Renal cortical epithelial cell (primary cell): ENCODE results near the gene BAIAP2L2. TPM values are rescaled to one million over a fixed set of nuclear protein-coding genes. Genes with fewer than 3 reads are reported as not detected.
A peak's percentile ranks its signal among the peaks of the same experiment; 100 is the strongest.

Experiments used
- DNase-seq: peaks from one replicate; pipeline ENCODE4 v3.0.0-alpha.2; 2011; ENCODE audit warnings: low read depth
- total RNA-seq: library from RNA; depleted of rRNA; stranded (reverse); fragments of >200 nt; gene quantifications from 2 replicates; pipeline ENCODE4 v1.2.3, GENCODE V29; 2014

Gene BAIAP2L2
- total RNA-seq, 1 donor from 2014 or later: 0.85 TPM

- no peak for DNase-seq
These were observed 1.7 kb downstream of the BAIAP2L2 start for GRCh38 chr22:38108561-38109319.

GRCh38 chr22:38107692-38108515 is 2.6 kb downstream of the BAIAP2L2 start:
- no peak for DNase-seq

DNA sequence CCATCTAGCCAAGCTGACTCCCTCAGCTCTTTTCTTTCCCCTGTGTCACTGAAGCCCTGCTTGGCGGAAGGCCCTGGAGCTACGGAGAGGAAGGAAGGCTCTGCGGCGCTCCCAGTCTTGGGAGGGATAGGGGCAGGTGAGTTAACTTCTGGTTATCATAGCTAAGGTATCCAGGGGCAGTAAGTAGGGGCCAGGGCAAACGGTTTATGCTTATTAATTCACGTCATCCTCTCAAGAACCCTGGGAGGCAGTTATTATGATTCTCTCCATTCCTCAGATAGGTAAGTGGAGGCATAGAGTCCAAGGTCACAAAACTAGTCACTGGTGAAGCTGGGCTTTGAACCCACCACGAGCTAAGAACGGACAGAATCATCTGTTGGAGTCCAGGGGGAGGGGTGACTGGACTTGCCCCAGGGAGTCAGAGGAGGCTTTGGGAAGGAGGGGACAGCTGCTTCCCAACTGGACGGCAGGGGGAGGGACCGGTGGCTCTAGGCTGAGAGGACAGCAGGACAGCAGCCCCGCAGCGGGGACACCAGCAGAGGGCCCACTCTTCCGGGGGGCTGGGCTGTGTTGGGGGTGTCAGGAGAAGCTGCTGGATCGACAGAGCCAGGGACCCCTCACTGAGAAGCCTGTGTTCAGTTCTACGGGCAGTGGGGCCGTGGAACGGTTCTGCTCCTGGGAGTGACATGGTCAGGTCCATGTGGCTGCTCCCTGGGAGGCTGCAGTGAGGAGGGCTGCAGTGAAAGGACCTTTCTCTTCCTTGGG is 3.5 kb downstream of the BAIAP2L2 start:
- no peak for DNase-seq

DNA sequence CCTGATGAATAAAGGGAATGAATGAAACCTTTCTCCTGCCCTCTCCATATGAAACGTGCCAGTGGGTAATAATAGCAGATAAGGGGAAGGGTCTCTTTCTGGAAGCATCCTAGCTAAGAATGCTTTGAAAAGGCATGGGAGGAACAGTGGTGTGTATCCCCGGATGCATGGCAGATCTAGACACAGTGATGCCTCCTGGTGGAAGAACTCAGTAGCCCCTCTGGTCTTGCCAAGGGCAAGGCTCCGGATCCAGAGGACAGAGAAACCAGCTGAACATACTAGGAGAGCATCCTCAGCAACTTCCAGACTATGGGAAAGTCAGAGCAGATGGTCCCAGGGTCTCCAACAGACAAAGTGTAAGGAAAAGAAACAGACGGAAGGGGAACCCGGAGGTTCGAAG is 6.4 kb downstream of the BAIAP2L2 start:
- DNase-seq: peak; percentile 4

- DNase-seq: no peak
These were observed 6.8 kb downstream of the BAIAP2L2 start for GRCh38 chr22:38103641-38104040.

- DNase-seq: peak; percentile 44
These were observed 11.9 kb downstream of the BAIAP2L2 start for GRCh38 chr22:38098410-38099249.

- no peak for DNase-seq
These were observed 12.7 kb downstream of the BAIAP2L2 start for GRCh38 chr22:38097557-38098409.

GRCh38 chr22:38097058-38097457 is 13.4 kb downstream of the BAIAP2L2 start:
- DNase-seq: no peak

- no peak for DNase-seq
These were observed 21.0 kb downstream of the BAIAP2L2 start for GRCh38 chr22:38089474-38089851.

DNA sequence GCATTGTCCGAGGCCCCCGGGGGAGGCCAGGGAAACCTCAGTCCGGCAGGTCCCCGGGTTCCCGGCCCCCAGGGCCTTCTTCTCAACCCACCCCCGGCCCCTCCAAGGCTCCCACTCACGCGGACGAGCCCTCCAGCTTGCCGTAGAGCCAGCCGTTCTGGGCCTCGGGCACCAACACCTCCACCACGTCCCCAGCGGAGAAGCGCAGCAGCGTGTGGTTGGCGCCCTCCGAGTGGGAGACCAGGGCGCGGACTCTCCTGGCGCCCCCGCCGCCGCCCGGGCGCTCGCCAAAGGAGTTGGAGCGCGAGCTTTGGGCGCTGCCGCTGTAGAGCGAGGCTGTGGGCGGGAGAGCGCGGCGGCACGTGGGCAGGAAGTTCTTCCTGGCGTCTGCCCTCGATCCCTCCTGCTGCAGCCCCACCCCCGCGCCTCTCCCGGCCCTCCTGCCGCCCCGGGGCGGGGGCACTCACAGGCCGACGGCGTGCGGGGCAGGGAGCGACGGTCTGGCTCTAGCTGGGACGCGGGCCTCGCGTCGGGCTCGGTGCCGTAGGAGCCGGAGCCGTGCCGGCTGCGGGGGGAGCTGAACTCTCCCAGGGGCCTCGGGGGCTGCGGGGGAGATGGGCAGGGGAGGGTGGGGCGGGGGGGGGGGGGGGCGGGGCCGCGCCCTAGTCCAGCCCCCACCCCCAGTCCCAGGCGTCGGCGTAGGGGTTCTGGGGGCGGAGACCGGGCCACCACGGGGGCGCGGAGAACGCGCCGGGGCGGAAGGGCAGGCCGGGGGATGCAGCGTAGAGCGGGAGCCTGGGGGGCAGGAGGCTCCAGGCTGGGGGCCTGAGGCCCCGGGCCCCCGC is 21.6 kb downstream of the BAIAP2L2 start:
- no peak for DNase-seq

GRCh38 chr22:38087855-38088254 is 22.6 kb downstream of the BAIAP2L2 start:
- DNase-seq: no peak

GRCh38 chr22:38086942-38087341 is 23.5 kb downstream of the BAIAP2L2 start:
- no peak for DNase-seq

- no peak for DNase-seq
These were observed 24.3 kb downstream of the BAIAP2L2 start for GRCh38 chr22:38086001-38086845.

GRCh38 chr22:38085501-38085900 is 25.0 kb downstream of the BAIAP2L2 start:
- no peak for DNase-seq

GRCh38 chr22:38085056-38085455 is 25.4 kb downstream of the BAIAP2L2 start:
- DNase-seq: no peak

DNA sequence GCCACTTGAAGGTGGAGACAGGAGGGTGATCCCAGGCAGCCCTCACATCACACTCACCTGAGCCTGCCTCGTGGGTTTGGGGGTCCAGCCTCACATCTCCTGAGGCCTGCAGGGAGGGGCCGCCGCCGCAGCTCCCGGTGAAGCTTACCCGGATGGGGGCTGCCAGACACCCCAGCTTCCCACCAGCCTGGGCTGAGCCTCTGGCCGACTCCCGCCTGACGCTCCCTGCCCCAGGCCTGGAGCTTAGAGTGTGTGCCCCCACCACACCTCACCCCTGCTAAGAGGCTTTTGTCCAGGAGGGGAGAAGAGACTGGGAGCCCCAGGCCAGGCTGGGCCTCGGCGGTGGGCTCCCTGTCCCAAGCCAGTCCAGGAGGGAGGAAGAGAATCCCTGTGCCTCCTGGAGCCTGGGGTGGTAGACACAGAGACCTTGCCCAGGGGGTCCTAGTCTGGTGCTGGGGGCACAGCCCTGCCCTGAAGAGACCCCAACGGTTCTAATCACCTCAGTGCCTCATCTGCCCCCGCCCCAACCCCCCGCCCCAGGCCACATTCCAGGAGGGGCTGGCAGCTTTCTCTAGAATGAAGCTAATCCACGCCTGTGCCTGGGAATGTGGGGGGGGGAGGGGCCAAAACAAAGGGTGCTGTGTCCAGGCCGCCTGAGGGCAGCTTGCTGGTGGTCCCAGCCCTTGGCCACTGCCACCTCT is 26.4 kb downstream of the BAIAP2L2 start, which contains the start of gene SLC16A8:
Gene SLC16A8 (minus strand): TSS at position 254 of the 701 bp plus-strand sequence. CDS start 1,311 bp downstream, outside the sequence.
- no peak for DNase-seq

DNA sequence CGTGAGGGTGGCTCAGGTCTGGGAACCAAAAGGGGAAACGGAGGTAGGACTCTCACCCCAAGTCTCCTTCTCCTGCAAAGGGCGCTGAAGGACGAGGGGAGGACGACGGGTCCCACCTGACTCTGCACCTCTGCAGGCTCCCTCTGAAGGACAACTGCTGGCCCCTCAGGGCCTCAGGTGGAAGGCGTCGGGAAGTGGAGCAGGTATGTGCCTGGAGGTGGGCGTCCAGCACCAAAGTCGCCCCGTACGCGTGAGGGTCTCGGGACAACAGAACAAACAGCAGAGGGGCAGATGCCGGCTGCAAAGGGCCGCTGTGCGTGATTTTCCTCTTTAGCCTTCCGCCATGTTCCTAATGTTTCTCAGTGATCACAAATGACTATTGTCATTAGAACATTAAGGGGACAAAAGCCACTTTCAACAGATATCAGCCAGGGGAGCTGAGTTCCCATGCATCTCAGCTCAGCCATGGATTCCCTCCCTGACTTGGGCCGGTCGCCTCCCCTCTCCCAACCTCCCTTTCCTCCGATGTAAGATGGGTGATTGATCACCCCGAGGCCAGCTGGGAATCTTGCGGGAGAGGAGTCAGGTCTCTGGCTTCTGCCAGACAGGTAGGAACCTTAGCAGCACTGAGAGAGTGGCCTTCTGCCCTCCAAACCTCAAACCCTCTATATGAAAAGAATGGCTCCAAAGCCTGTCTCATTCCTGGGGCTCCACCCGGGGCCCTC is 27.3 kb downstream of the BAIAP2L2 start:
- DNase-seq: no peak
